VCaP (cell line): ENCODE measurements around the gene ACY1.

Source experiments
- H3K27ac ChIP-seq: fragments of 450-650 bp; 2 replicates; pipeline ENCODE4 v1.5.1; 2017
- TF ChIP-seq, protein P1 (sequence below): fragments of 450-650 bp; conservative IDR thresholded peaks from 2 replicates; pipeline ENCODE4 v1.5.1; 2017; ENCODE audit warnings: mild to moderate bottlenecking, moderate library complexity

Gene ACY1

GRCh38 chr3:51957520-51958205, 25.7 kb upstream of the ACY1 start:
- no peak overlapping the region for H3K27ac ChIP-seq
- TF ChIP-seq, protein P1, sequence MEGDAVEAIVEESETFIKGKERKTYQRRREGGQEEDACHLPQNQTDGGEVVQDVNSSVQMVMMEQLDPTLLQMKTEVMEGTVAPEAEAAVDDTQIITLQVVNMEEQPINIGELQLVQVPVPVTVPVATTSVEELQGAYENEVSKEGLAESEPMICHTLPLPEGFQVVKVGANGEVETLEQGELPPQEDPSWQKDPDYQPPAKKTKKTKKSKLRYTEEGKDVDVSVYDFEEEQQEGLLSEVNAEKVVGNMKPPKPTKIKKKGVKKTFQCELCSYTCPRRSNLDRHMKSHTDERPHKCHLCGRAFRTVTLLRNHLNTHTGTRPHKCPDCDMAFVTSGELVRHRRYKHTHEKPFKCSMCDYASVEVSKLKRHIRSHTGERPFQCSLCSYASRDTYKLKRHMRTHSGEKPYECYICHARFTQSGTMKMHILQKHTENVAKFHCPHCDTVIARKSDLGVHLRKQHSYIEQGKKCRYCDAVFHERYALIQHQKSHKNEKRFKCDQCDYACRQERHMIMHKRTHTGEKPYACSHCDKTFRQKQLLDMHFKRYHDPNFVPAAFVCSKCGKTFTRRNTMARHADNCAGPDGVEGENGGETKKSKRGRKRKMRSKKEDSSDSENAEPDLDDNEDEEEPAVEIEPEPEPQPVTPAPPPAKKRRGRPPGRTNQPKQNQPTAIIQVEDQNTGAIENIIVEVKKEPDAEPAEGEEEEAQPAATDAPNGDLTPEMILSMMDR: no peak

DNA sequence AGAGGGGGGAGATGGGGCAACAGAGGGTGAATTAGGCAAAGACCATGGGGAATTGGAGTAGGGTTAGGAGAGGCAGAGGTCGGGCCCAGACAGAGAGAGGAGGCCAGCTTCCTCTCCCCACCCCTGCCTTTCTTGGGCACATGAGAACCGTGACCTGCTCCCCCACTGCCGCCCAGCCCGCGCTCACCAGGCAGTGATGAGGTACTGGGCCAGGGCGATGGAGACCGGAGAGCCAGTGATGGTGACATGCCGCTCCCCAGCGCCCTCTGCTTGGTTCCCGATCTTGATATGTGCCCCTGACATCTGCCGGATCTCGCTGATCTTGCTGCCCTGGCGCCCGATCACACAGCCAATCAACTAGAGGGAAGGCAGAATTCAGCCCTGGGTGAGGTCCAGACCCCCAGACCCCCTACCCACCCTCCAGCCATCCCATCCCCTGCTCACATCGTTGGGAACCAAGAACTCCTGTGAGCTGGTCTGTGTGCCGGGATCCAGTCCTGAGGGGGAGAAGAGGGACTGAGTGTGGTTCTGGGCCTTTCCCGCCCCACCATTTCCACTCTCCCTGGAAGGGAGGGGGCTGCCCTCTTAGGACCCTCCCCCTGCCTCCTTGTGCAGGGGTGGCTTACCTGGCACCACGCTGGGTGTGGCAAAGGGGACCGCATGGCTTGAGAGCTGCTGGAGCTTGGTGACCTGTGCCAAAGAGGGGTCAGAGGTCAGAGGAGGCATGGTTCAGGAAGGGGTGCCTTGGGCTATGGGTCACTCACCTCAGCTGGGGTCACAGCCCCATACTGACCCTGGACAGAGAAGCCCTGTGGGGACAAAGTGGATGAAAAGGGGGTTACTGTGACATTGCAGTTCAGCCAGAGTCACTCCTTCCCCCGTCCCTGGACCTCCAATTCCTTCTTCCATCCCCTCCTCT, 24.5 kb upstream of the ACY1 start:
- no peak overlapping the region for H3K27ac ChIP-seq
- TF ChIP-seq, protein P1: no peak

DNA sequence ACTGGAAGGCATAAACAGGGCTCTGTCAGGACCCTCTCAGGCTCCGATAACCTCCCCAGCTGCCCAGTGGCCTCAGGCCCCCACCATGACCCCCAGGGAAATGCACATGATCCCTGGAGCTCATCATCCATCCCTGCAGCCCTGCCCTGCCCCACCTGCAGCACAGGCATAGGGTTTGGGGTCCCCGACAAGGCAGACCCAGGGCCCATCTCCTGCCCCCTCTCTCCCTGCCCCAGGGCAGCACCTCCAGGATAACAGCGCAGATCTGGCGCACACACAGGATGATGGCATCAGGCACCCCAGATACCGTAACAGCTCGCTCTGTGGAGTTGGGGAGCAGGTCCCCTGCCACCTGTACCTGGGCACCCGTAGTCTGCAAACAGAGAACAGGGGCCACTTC, 23.7 kb upstream of the ACY1 start:
- H3K27ac ChIP-seq: no peak overlapping the region
- TF ChIP-seq, protein P1: no peak

- H3K27ac ChIP-seq: no peak overlapping the region
- TF ChIP-seq, protein P1: no peak
These were observed 22.9 kb upstream of the ACY1 start for GRCh38 chr3:51960386-51960785.

DNA sequence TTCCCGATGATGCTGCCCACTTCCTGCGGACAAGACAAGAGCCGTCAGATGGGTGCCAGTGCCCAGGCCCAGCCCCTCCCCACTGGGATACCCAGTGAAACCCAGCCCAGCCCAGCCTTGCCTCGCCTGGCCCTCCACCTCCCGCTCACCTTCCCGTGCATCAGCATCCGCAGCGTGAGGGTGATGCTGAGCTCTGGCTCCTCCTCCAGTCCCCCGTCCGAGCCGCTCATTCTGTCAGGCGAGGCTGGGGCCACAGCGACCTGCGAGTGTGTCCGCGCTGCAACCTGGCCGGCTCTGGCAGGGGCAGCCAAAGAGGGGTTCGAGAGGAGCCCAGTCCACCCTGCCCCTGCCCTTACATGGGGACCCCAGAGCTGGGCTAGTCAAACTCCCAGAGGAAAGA, 22.3 kb upstream of the ACY1 start:
- no peak overlapping the region for H3K27ac ChIP-seq
- TF ChIP-seq, protein P1: no peak

DNA sequence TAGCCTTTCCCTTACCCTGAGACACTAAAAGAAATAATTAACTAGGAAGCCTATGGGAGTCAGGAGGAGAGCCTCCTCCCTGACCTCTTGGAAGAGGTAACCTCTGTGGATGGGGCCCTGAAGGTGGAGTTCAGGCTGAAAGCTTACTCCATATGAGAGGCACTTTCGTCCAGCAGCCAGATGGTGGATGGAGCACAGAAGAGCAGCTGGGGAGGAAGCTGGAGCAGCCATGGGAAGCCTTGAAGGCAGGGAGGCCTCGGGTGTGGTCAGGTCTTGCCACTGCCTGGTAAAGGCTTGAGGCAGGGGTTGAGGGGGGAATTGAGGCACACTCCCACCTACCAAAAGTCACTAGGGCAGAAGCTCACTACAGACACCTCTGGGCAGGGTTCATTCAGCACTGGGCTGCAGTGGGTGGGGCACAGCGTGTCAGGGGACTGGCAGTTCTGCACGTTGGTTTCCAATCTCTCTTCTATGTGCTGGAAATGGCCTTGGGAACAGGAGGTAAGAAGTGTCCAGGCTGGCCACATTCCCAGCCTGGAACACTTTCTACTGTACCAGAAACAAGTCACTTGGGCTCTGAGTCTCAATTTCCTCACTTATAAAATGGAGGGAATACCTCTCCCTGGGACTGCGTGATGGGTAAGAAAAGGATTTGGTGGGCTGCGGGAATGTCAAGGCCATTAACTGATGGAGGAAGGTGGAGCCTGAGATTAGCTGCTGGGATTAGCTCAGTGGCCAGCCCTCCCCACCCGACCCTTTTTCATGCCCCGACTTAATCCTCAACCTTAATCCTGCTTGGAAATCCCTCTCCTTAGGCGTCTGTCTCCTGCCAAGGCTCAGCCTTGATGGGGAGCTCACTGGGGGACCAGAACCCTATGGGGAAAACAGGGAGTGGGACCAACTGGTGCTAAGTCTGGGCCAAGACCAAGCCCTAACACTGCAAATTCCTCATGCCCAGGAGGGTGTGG, 21.4 kb upstream of the ACY1 start:
- no peak overlapping the region for H3K27ac ChIP-seq

More for the DNA sequence above, 21.4 kb upstream of the ACY1 start:
- TF ChIP-seq, protein P1: no peak
